CD4-positive, alpha-beta T cell treated with Interleukin-12 subunit alpha and Interleukin-12 subunit beta, for 1 hour (primary cell): ENCODE measurements around the gene SERPINB1.

Experiments
- DNase-seq: peaks from one replicate; pipeline ENCODE4 v3.0.0-alpha.2; 2020

SERPINB1 gene

DNA sequence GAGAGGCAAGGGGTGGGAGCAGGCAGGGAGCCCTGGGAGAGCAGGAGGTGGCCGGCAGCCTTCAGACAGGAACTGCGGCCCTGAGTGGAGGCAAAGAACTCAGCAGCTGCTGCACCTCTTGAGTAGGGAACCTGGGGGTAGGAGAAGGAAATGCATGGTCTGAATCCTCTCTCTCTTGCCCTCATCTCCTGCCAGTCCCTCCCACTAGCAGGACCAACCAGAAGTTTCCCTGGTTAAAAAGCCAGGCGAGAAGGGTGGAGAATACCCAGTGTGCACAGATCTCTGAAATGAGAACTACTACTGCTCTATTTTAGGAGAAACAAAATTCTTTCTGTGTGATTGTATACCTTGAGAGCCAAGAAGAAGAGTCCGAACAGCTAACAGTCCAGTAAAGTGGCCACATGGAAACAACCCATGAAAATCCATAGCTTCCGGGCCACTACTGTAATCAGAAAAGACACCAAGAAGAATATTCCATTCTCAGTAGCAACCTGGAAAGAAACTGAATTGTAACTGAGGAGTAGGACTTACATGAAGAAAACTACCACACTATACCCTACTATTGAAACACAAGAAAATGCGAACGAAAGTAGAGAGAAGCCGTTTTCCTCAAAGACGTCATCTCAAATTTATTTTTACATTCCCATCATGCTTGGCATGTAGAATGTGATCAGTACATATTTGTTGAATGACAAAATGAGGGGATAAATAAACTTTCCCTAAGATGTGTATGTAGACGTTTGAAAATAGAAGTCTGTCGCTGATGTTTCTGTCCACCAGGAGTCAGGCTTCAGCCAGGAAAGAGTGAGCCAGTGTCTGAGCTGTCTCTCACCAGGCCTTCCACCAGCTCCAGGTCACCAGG is 50.8 kb downstream of the SERPINB1 start:
- peak; percentile 70 for DNase-seq

DNA sequence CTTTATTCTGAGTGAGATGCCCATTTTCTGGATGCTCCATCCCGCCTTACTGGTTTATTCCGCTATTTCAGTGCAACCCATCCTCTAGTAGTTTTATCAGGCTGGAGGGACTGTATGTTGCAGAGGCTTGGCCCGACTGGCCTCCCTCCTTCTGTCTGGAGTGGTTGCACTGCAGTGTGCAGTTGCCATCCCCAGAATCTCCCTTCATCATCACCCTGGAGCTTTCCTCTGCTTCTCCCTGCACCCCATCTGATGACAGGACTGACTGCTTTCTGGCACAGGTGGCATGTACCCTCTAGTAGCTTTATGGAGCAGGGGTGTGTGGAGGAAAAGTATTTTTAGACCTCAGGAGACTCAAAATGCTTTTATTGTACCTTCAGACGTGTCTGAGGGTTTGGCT is 55.4 kb downstream of the SERPINB1 start:
- no peak for DNase-seq

DNA sequence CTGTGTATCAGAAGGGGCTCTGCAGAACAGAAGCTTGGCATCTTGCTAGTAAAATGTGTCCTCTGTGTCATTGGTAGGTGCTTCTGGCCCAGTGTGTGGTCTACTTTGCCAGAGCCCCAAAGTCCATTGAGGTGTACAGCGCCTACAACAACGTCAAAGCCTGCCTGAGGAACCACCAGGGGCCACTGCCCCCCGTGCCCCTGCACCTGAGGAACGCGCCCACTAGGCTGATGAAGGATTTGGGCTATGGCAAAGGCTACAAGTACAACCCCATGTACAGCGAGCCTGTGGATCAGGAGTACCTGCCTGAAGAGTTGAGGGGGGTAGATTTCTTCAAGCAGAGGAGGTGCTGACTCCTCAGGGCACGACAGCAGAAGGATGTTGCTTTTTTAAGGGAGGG is 56.7 kb downstream of the SERPINB1 start:
- no peak for DNase-seq

DNA sequence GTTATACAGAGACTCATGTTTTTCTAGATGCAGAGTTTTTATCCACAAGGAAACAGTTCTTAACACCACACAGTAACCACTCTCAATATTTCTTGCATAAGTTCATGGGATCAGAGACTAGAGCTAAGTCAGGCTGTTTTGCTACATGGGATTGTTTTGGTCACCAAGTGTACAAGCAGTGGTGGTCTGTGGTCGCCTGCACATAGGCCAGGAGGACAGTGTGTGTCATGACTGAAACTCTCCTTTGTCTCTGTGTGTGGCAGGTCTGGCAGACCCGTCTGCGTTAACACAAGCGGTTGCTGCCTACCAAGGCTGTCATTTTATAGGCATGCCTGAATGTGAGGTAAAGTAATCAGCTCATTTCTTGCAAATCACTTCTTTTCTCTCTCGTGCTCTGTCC is 57.6 kb downstream of the SERPINB1 start:
- DNase-seq: no peak

DNA sequence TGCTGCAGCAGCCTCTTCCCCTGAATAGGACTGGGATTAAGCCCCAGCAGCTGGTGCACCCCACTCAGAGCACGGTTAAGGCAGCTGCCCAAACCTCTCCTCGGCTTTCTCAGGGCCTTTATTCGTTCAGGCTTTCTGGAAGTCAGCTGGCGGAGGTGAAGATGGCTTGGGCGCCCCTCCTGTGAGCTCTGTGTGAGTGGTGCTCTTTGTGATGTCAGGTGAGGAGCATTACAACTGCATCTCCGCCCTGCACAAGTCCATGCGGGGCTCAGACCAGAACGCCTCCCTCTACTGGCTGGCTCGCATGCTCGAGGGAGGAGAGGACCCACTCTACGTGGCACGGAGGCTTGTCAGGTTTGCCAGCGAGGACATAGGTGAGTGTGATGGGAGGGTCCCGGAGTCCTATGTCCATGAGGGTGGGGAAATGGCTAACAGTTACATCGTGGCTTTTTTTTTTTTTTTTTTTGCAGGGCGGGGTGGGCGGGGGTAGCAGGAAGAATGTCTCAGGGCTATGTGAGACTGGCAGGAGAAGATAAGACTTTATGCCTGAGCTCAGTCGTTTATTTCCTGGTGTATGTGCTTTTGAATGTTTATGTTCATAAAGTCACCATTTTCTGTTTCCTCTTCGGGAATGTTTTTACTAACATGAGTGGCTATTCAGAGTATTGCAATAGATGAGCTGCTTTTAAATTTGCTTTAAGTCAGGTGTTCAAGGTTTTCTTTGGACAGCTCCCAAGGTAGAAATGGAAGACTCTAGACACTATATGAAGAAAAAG is 58.3 kb downstream of the SERPINB1 start:
- no peak for DNase-seq

DNA sequence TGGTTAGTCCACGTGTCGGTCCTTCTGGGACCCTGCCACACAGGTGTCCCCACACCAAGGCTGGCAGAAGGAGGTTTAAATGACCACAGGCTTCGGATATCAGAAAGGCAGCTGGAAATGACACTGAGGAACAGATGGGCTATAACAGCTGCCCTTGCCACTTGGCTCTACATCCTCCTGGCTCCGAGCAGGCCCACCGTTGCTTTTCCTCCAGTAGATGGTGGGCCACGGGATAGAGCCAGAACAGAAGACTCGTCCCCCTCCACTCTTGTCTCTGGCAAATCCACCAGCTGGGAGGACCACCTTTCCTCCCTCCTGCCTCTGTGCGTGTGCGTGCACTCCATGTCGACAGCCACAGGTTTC is 58.9 kb downstream of the SERPINB1 start:
- DNase-seq: no peak

DNA sequence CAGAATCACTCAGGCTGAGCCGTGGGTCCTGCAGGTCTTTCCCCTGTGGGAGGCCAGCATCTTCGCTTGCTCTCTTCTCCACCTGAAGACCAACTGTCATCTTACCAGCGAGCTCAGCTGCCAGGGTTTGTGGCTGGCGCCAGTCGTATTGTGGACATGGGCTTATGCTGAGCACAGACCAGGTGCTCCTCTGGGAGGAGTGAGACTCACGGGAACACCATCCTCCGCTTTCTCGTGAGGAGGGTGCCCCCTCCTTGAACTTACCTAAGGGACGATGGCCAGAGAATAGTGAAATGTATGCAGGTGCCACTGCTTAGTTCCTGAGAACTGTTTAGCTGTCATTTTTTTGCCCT is 59.3 kb downstream of the SERPINB1 start:
- DNase-seq: no peak
